H4 (cell line): ENCODE data around the gene EXOC6. TPM values are rescaled to one million over a fixed set of nuclear protein-coding genes. Genes with fewer than 3 reads are reported as not detected.

ENCODE experiments used
- total RNA-seq: library from RNA; depleted of rRNA; stranded (reverse); fragments of >200 nt; shearing (Covaris generic); gene quantifications from 2 replicates; pipeline ENCODE4 v1.2.3, GENCODE V29; 2014; rRNA removed

EXOC6 gene
- total RNA-seq, 1 experiment from 2014 or later, result 8.8 TPM

Other genes starting within 250 kb of the EXOC6 start
- not detected in 2 replicates for gene HHEX, start 158.6 kb upstream of the EXOC6 start, total RNA-seq
- not detected in 2 replicates for gene CYP26C1, start 212.3 kb downstream of the EXOC6 start, total RNA-seq
- not detected in 2 replicates for gene CYP26A1, start 225.4 kb downstream of the EXOC6 start, total RNA-seq